Measurements from ENCODE around the gene NME7. TPM values are rescaled to one million over a fixed set of nuclear protein-coding genes. Genes with fewer than 3 reads are reported as not detected.

NME7 gene
- total and polyA plus RNA-seq, 2 experiments from 2014 or later: 39.1 to 48.5 TPM

DNA sequence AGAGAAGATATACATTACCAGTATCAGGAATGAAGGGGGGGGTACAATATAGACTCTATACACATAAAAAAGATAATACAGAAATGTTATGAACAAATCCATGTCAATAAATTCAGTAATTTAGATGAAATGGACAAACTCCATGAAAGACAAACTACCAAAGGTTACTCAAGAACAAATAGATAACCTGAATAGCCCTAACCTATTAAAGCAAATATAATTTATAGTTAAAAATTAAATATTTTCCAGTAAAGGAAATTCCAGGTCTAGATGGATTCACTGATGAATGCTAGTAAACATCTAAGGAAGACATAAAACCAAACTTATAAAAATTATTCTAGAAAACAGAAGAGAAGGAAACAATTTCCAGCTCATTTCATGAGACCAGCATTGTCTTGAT, 13.6 kb upstream of the NME7 start:
- no peak overlapping the region for H3K27ac Mint-ChIP-seq
- no peaks in the 10 kb centered on the region for H3K4me1 ChIP-seq (ENCODE audit: insufficient read depth)
- peaks cover 5% of the 10 kb centered on the region; the same call in 2 of the 3 replicates for H3K36me3 Mint-ChIP-seq (ENCODE audit: low read depth)
- TF ChIP-seq STAT1 (IDR thresholded peaks at IDR 0.05; ENCODE audit: unreplicated experiment): no peak
- no peak for TF ChIP-seq ZNF114 (CRISPR knock-in tag; IDR thresholded peaks at IDR 0.05)
- H3K9me3 Mint-ChIP-seq: no peaks in the 10 kb centered on the region
- no peaks in the 10 kb centered on the region for H3K79me2 ChIP-seq (replicated peaks; ENCODE audit: insufficient read depth)
- no peak overlapping the region for H3K27ac ChIP-seq (ENCODE audit: low read depth)
- H3K4me3 Mint-ChIP-seq: no peak overlapping the region
- H3K27me3 Mint-ChIP-seq (ENCODE audit: insufficient read depth, low read depth, poor library complexity): no peaks in the 10 kb centered on the region
- H3K36me3 ChIP-seq (ENCODE audit: insufficient read depth): peaks cover 15% of the 10 kb centered on the region; the same call in 1 of the 2 replicates
- no peaks in the 10 kb centered on the region for H4K20me1 ChIP-seq (replicated peaks; ENCODE audit: insufficient read depth)
- H3K4me3 ChIP-seq: no peak overlapping the region
- no peaks in the 10 kb centered on the region for H3F3A ChIP-seq (replicated peaks; ENCODE audit: low read depth)
- no peaks in the 10 kb centered on the region for H3K27me3 ChIP-seq (ENCODE audit: insufficient read depth)
- no peaks in the 10 kb centered on the region for H3K9me2 ChIP-seq (ENCODE audit: insufficient read depth)
- H2AFZ ChIP-seq: no peak overlapping the region
- H3K4me1 Mint-ChIP-seq: no peaks in the 10 kb centered on the region
- DNase-seq (ENCODE audit: low spot score) (no peak), ATAC-seq (no peak)
- H3K4me2 ChIP-seq: no peak overlapping the region

DNA sequence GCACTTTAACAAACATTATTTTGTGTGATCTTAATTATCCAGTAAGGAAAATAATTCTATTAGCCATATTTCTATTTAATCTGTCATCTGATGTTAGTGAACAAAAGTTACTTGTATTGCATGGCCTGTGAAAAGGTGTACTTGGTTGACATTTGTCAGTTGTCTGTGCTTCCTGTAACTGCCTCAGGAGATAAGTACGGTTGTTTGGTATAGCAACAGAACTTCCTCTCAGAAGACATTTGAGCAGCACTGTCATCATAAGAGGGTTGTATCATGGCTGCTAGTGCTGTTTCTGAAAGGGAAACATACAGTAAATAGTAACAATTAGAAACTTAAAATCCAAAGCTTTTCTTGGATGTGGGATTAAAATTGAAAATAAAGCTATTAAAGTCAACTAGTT, 3.8 kb upstream of the NME7 start:
- H3K27me3 Mint-ChIP-seq (ENCODE audit: insufficient read depth, low read depth, poor library complexity): no peaks in the 10 kb centered on the region
- H4K20me1 ChIP-seq (replicated peaks; ENCODE audit: insufficient read depth): no peaks in the 10 kb centered on the region
- H3K27ac Mint-ChIP-seq: no peak overlapping the region
- H3K79me2 ChIP-seq (replicated peaks; ENCODE audit: insufficient read depth): peaks cover 28% of the 10 kb centered on the region; the same call in 1 of the 2 replicates
- no peaks in the 10 kb centered on the region for H3K4me1 Mint-ChIP-seq
- peaks cover 16% of the 10 kb centered on the region for H3K4me1 ChIP-seq (ENCODE audit: insufficient read depth)
- H3K4me2 ChIP-seq: no peak overlapping the region
- no peaks in the 10 kb centered on the region for H3K27me3 ChIP-seq (ENCODE audit: insufficient read depth)
- H3F3A ChIP-seq (replicated peaks; ENCODE audit: low read depth): no peaks in the 10 kb centered on the region
- H2AFZ ChIP-seq: no peak overlapping the region
- no peak for TF ChIP-seq JUNB (IDR thresholded peaks at IDR 0.05; ENCODE audit: unreplicated experiment)
- TF ChIP-seq ZNF331 (CRISPR knock-in tag; IDR thresholded peaks at IDR 0.05; ENCODE audit: low read depth): no peak
- no peak for TF ChIP-seq POLR2AphosphoS5 (IDR thresholded peaks at IDR 0.05; ENCODE audit: low read depth)
- TF ChIP-seq STAT1 (IDR thresholded peaks at IDR 0.05; ENCODE audit: unreplicated experiment): no peak
- TF ChIP-seq CREB1 (CRISPR knock-in tag; IDR thresholded peaks at IDR 0.05; ENCODE audit: low read depth): no peak
- H3K9me2 ChIP-seq (ENCODE audit: insufficient read depth): no peaks in the 10 kb centered on the region
- no peak overlapping the region for H3K4me3 ChIP-seq
- H3K4me3 Mint-ChIP-seq: no peak overlapping the region
- no peaks in the 10 kb centered on the region for H3K36me3 ChIP-seq (ENCODE audit: insufficient read depth)
- no peak for DNase-seq (ENCODE audit: low spot score)
- no peaks in the 10 kb centered on the region for H3K9me3 Mint-ChIP-seq
- ATAC-seq: no peak
- H3K36me3 Mint-ChIP-seq (ENCODE audit: low read depth): no peaks in the 10 kb centered on the region
- no peak overlapping the region for H3K27ac ChIP-seq (ENCODE audit: low read depth)

DNA sequence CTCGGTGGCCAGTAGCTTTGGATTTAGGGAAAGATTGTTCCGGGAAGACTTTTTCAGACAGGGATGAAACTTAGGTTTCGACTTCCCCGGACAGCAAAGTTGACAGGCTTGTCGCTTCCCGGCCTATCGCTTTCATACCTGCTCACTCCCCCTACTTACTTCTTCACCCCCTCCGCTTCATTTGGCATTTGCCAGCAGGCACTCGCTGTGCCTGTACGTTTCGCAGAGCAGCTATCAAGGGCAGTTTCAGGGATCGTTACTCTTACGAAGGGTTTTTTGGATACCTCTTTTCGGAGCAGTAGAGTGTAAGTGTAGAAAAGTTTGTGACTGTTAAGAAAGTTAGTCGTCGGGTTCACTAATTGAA, 791 bp upstream of the NME7 start:
- H2AFZ ChIP-seq: peak overlapping the region; percentile 61
- H3K27ac ChIP-seq (ENCODE audit: low read depth): no peak overlapping the region
- H3K27ac Mint-ChIP-seq: no peak overlapping the region
- peak; percentile 38 for DNase-seq (ENCODE audit: low spot score)
- H3K4me1 ChIP-seq (ENCODE audit: insufficient read depth): peaks cover 18% of the 10 kb centered on the region
- no peak overlapping the region for H3K4me3 Mint-ChIP-seq
- peaks cover 41% of the 10 kb centered on the region; the same call in 1 of the 2 replicates for H3K79me2 ChIP-seq (replicated peaks; ENCODE audit: insufficient read depth)
- H3K27me3 ChIP-seq (ENCODE audit: insufficient read depth): no peaks in the 10 kb centered on the region
- peak overlapping the region; percentile 95 for H3K4me2 ChIP-seq
- peak; percentile 22 for ATAC-seq
- H3K4me1 Mint-ChIP-seq: no peaks in the 10 kb centered on the region
- no peaks in the 10 kb centered on the region; the same call in 2 of the 3 replicates for H3K9me3 Mint-ChIP-seq
- peaks cover 6% of the 10 kb centered on the region; the same call in 2 of the 3 replicates for H3K36me3 Mint-ChIP-seq (ENCODE audit: low read depth)
- H3K4me3 ChIP-seq: peak overlapping the region; percentile 60
- H3K36me3 ChIP-seq (ENCODE audit: insufficient read depth): peaks cover 4% of the 10 kb centered on the region; the same call in 1 of the 2 replicates
- H3K9me2 ChIP-seq (ENCODE audit: insufficient read depth): no peaks in the 10 kb centered on the region
- H4K20me1 ChIP-seq (replicated peaks; ENCODE audit: insufficient read depth): no peaks in the 10 kb centered on the region
- no peaks in the 10 kb centered on the region for H3K27me3 Mint-ChIP-seq (ENCODE audit: insufficient read depth, low read depth, poor library complexity)
- H3F3A ChIP-seq (replicated peaks; ENCODE audit: low read depth): no peaks in the 10 kb centered on the region
- TF ChIP-seq ZNF331 (CRISPR knock-in tag; IDR thresholded peaks at IDR 0.05; ENCODE audit: low read depth): no peak
- TF ChIP-seq STAT1 (IDR thresholded peaks at IDR 0.05; ENCODE audit: unreplicated experiment): no peak
- no peak for TF ChIP-seq NANOG (IDR thresholded peaks at IDR 0.05; ENCODE audit: borderline replicate concordance)
- TF ChIP-seq JUNB (IDR thresholded peaks at IDR 0.05; ENCODE audit: unreplicated experiment): no peak
- TF ChIP-seq, protein P1, sequence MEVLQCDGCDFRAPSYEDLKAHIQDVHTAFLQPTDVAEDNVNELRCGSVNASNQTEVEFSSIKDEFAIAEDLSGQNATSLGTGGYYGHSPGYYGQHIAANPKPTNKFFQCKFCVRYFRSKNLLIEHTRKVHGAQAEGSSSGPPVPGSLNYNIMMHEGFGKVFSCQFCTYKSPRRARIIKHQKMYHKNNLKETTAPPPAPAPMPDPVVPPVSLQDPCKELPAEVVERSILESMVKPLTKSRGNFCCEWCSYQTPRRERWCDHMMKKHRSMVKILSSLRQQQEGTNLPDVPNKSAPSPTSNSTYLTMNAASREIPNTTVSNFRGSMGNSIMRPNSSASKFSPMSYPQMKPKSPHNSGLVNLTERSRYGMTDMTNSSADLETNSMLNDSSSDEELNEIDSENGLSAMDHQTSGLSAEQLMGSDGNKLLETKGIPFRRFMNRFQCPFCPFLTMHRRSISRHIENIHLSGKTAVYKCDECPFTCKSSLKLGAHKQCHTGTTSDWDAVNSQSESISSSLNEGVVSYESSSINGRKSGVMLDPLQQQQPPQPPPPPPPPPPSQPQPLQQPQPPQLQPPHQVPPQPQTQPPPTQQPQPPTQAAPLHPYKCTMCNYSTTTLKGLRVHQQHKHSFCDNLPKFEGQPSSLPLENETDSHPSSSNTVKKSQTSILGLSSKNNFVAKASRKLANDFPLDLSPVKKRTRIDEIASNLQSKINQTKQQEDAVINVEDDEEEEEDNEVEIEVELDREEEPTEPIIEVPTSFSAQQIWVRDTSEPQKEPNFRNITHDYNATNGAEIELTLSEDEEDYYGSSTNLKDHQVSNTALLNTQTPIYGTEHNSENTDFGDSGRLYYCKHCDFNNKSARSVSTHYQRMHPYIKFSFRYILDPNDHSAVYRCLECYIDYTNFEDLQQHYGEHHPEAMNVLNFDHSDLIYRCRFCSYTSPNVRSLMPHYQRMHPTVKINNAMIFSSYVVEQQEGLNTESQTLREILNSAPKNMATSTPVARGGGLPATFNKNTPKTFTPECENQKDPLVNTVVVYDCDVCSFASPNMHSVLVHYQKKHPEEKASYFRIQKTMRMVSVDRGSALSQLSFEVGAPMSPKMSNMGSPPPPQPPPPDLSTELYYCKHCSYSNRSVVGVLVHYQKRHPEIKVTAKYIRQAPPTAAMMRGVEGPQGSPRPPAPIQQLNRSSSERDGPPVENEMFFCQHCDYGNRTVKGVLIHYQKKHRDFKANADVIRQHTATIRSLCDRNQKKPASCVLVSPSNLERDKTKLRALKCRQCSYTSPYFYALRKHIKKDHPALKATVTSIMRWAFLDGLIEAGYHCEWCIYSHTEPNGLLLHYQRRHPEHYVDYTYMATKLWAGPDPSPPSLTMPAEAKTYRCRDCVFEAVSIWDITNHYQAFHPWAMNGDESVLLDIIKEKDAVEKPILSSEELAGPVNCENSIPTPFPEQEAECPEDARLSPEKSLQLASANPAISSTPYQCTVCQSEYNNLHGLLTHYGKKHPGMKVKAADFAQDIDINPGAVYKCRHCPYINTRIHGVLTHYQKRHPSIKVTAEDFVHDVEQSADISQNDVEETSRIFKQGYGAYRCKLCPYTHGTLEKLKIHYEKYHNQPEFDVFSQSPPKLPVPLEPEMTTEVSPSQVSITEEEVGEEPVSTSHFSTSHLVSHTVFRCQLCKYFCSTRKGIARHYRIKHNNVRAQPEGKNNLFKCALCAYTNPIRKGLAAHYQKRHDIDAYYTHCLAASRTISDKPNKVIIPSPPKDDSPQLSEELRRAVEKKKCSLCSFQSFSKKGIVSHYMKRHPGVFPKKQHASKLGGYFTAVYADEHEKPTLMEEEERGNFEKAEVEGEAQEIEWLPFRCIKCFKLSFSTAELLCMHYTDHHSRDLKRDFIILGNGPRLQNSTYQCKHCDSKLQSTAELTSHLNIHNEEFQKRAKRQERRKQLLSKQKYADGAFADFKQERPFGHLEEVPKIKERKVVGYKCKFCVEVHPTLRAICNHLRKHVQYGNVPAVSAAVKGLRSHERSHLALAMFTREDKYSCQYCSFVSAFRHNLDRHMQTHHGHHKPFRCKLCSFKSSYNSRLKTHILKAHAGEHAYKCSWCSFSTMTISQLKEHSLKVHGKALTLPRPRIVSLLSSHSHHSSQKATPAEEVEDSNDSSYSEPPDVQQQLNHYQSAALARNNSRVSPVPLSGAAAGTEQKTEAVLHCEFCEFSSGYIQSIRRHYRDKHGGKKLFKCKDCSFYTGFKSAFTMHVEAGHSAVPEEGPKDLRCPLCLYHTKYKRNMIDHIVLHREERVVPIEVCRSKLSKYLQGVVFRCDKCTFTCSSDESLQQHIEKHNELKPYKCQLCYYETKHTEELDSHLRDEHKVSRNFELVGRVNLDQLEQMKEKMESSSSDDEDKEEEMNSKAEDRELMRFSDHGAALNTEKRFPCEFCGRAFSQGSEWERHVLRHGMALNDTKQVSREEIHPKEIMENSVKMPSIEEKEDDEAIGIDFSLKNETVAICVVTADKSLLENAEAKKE (CRISPR knock-in tag; IDR thresholded peaks at IDR 0.05): no peak
- TF ChIP-seq, protein P2, sequence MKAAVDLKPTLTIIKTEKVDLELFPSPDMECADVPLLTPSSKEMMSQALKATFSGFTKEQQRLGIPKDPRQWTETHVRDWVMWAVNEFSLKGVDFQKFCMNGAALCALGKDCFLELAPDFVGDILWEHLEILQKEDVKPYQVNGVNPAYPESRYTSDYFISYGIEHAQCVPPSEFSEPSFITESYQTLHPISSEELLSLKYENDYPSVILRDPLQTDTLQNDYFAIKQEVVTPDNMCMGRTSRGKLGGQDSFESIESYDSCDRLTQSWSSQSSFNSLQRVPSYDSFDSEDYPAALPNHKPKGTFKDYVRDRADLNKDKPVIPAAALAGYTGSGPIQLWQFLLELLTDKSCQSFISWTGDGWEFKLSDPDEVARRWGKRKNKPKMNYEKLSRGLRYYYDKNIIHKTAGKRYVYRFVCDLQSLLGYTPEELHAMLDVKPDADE (IDR thresholded peaks at IDR 0.05): no peak
